GM23338 (cell line): ENCODE data around the gene ARG2.

Source experiments
- POLR2AphosphoS5 ChIP-seq: IDR thresholded peaks from 2 replicates; pipeline ENCODE4 v1.6.1; 2016; ENCODE audit warnings: antibody characterized with exemption, low read depth
- TF ChIP-seq, protein P1 (sequence below): IDR thresholded peaks from one replicate; pipeline ENCODE4 v1.6.1; 2018; ENCODE audit warnings: antibody characterized with exemption; ENCODE audit not compliant: unreplicated experiment
- TF ChIP-seq, protein P2 (sequence below), 2 experiments: fragments of 200-600 bp in 1 of 2; sonication (generic) in 1 of 2; conservative IDR thresholded peaks; 2 replicates each; pipeline versions ENCODE4 v1.5.1 to v1.6.1; 2016 to 2017; ENCODE audit warnings: antibody characterized with exemption in 2 of 2, low read depth in 2 of 2, mild to moderate bottlenecking in 2 of 2, moderate library complexity in 1 of 2

DNA sequence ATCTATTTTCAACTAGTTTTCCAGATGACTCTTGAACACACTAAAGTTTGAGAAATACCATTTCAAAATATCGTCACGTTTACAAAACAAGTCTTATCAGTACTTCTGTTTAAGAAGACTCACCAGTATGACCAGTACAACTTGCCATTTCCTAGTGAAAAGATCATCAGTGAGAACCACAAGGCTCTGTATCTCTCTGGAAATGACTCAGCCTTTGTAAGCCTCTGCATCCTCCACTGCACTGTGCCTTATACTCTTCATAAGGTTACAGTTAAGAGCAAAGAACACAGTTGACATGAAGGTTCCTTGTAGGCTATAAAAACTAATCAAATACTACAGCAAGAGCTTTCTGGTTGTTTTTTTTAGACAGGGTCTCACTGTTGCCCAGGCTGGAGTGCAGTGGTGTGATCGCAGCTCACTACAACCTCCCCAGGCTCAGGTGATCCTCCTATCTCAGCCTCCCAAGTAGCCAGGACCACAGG, 60.4 kb downstream of the ARG2 start:
- TF ChIP-seq POLR2AphosphoS5, result no peak
- TF ChIP-seq, protein P1, sequence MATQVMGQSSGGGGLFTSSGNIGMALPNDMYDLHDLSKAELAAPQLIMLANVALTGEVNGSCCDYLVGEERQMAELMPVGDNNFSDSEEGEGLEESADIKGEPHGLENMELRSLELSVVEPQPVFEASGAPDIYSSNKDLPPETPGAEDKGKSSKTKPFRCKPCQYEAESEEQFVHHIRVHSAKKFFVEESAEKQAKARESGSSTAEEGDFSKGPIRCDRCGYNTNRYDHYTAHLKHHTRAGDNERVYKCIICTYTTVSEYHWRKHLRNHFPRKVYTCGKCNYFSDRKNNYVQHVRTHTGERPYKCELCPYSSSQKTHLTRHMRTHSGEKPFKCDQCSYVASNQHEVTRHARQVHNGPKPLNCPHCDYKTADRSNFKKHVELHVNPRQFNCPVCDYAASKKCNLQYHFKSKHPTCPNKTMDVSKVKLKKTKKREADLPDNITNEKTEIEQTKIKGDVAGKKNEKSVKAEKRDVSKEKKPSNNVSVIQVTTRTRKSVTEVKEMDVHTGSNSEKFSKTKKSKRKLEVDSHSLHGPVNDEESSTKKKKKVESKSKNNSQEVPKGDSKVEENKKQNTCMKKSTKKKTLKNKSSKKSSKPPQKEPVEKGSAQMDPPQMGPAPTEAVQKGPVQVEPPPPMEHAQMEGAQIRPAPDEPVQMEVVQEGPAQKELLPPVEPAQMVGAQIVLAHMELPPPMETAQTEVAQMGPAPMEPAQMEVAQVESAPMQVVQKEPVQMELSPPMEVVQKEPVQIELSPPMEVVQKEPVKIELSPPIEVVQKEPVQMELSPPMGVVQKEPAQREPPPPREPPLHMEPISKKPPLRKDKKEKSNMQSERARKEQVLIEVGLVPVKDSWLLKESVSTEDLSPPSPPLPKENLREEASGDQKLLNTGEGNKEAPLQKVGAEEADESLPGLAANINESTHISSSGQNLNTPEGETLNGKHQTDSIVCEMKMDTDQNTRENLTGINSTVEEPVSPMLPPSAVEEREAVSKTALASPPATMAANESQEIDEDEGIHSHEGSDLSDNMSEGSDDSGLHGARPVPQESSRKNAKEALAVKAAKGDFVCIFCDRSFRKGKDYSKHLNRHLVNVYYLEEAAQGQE, result no peak
- TF ChIP-seq, protein P2, sequence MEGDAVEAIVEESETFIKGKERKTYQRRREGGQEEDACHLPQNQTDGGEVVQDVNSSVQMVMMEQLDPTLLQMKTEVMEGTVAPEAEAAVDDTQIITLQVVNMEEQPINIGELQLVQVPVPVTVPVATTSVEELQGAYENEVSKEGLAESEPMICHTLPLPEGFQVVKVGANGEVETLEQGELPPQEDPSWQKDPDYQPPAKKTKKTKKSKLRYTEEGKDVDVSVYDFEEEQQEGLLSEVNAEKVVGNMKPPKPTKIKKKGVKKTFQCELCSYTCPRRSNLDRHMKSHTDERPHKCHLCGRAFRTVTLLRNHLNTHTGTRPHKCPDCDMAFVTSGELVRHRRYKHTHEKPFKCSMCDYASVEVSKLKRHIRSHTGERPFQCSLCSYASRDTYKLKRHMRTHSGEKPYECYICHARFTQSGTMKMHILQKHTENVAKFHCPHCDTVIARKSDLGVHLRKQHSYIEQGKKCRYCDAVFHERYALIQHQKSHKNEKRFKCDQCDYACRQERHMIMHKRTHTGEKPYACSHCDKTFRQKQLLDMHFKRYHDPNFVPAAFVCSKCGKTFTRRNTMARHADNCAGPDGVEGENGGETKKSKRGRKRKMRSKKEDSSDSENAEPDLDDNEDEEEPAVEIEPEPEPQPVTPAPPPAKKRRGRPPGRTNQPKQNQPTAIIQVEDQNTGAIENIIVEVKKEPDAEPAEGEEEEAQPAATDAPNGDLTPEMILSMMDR (conservative IDR thresholded peaks at IDR 0.05; ENCODE audit: low read depth in 2 of 2), result no peak
